NCI-H2029 treated with DMSO at 0.1 percent for 48 hours (cell line): Measurements from ENCODE around the gene PRR35.

ENCODE experiments used
- DNase-seq: peaks from one replicate; lab custom pipeline; 2025; lab: John Stamatoyannopoulos, UW

PRR35 gene

GRCh38 chr16:580141-580945 lies 20.1 kb downstream of the PRR35 start:
- DNase-seq, result no peak

GRCh38 chr16:580946-581498 lies 20.8 kb downstream of the PRR35 start:
- DNase-seq, result no peak

GRCh38 chr16:582218-582613 lies 22.0 kb downstream of the PRR35 start:
- DNase-seq, result no peak

GRCh38 chr16:582614-583331 lies 22.6 kb downstream of the PRR35 start:
- no peak for DNase-seq

- no peak for DNase-seq
Observed at GRCh38 chr16:583470-583814, 23.2 kb downstream of the PRR35 start.

GRCh38 chr16:583815-584591 lies 23.8 kb downstream of the PRR35 start:
- no peak for DNase-seq

GRCh38 chr16:585351-585750 lies 25.2 kb downstream of the PRR35 start:
- DNase-seq, result no peak

GRCh38 chr16:586047-586644 lies 26.0 kb downstream of the PRR35 start:
- no peak for DNase-seq

- no peak for DNase-seq
Observed at GRCh38 chr16:586645-587590, 26.7 kb downstream of the PRR35 start.

GRCh38 chr16:588639-588888 lies 28.4 kb downstream of the PRR35 start:
- DNase-seq, result no peak

GRCh38 chr16:588889-589657 lies 28.9 kb downstream of the PRR35 start:
- peak; percentile 70 for DNase-seq

GRCh38 chr16:589658-590187 lies 29.5 kb downstream of the PRR35 start, which contains the start of gene RAB40C:
TSS of gene RAB40C (plus strand) at chr16:590066. CDS start at chr16:590292, 226 bp downstream.
- peak; percentile 70 for DNase-seq

- no peak for DNase-seq
Observed at GRCh38 chr16:590188-590814, 30.1 kb downstream of the PRR35 start.

GRCh38 chr16:590815-591200 lies 30.6 kb downstream of the PRR35 start:
- DNase-seq, result no peak

GRCh38 chr16:591231-591630 lies 31.0 kb downstream of the PRR35 start:
- DNase-seq, result no peak

GRCh38 chr16:591892-592517 lies 31.8 kb downstream of the PRR35 start:
- no peak for DNase-seq

- peak; percentile 57 for DNase-seq
Observed at GRCh38 chr16:592518-593306, 32.5 kb downstream of the PRR35 start.

GRCh38 chr16:593406-593805 lies 33.2 kb downstream of the PRR35 start:
- DNase-seq, result peak; percentile 85
